Fibroblast of skin of left biceps (primary cell): ENCODE measurements around the gene SEMA3E.
"Not testable (repeated sequence)": the region's sequence is repeated elsewhere in the genome, so short reads cannot be mapped to it uniquely, and the experiment has no call there.

Source experiments
- DNase-seq, 2 experiments: peaks; one replicate each; pipeline ENCODE4 v3.0.0-alpha.2; 2013; ENCODE audit warnings: low read depth in 2 of 2

The SEMA3E gene

GRCh38 chr7:83648464-83649241 is at the start of gene SEMA3E:
TSS of gene SEMA3E (minus strand) at chr7:83649139.
- DNase-seq, result peak in 1 of 2 experiments; percentile 1

DNA sequence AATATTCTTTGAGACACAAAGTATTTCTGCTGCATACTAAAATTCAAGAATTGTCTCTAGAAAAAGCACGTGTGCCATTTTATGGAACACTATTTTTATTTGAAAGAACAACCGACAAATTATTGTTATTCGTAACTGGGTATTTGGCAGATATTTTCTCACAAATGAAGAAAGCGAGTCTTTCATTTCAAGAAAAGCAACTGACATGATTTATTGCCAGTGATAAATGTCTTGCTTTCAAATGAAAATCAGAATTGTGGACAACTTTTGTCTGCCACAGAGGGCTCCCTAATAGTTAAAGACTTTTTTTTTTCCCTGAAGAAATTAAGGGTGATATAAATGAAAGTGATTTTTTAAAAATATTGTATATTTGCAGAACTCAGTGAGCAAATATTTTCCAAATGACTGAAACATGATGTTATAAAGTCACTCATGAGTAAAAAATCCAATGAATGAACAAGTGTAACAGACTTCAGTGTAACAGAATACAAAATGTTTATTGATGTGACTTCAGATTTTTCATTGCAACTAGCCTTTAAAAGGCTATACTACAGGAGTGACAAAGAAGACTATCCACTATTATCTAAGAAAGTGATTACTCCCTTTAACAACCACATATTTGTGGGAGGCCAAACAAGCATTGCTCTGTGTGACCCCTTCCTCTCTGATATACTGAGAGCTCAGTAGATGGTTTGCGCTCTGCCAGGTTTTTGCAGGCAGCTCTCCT is 49.0 kb upstream of the SEMA3E start:
- no peak for DNase-seq

GRCh38 chr7:83696101-83696500 is 47.2 kb upstream of the SEMA3E start:
- no peak for DNase-seq

DNA sequence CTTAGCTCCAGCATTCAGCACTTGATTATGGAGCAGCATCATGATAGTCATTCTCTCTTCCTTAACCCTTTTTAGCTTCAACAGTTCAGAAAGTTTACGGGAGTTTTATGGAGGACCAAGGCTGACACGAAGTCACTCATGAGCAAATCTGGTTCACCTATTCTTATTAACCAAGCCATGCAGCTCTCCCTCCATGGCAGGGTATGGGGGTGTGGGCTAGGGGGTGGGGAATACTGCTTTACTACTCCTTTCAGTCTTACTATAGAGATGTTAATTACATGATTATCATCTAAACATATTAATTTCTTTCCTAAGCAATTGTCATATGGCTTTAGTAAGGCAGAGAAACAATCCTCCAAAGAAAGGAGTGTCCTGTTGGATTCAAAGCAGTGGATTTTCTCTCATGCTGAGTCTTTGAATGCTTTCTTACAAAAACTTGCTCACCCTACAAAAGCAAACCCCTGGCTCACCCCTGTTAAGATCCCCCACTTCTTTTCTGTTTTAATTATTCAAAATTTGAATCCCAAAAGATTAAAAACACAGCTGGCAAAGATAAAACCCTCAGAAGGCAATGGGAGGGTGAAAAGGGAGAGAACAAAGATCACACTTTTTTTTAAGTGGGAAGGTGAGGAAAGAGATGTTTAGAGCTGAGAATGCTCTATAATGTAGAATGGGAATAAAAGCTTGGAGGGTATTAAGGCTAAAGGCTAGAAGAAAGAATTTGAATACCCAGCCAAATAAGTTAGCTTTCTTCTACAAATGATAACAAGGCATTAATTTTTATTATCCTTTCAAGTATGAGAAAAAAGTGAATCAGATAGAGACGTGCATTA is 46.4 kb upstream of the SEMA3E start:
- no peak for DNase-seq

DNA sequence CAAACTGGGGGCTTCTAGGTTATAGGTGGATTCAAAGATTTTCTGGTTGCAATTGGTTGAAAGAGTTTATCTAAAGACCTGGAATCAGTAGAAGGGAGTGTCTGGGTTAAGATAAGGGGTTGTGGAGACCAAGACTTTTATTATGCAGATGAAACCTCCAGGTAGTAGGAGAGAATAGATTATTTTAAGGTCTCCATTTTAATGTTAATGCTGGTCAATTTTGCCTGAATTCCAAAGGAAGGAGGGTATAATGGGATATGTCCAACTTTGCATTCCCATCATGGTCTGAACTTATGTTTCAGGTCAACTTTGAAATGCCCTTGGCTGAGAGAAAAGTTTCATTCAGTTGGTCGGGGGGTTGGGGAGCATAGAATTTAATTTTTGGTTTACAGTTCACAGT is 44.3 kb upstream of the SEMA3E start:
- no peak for DNase-seq

DNA sequence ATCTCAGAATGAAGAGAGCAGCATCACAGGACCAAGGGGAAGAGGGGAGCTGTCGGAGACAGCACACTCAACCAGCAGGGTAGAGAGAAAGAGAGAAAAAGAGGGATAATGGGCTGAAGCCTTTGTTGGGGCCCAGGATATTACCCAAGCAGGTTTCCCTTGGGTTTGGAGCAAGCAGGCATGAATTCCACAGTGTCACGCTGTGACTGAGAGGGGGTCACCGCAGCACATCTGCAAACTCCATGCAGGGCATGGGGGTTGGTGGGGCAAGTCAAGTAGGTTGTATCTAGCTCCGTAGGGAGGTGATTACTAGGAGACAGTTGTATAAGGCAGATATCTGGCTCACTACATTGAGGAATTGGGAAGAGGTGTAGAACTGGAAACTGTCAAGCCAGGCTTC is 42.2 kb upstream of the SEMA3E start:
- DNase-seq, result no peak

- DNase-seq, result no peak
Observed at GRCh38 chr7:83689855-83690254, 40.9 kb upstream of the SEMA3E start.

- DNase-seq, result no peak
Observed at GRCh38 chr7:83686416-83686815, 37.5 kb upstream of the SEMA3E start.

DNA sequence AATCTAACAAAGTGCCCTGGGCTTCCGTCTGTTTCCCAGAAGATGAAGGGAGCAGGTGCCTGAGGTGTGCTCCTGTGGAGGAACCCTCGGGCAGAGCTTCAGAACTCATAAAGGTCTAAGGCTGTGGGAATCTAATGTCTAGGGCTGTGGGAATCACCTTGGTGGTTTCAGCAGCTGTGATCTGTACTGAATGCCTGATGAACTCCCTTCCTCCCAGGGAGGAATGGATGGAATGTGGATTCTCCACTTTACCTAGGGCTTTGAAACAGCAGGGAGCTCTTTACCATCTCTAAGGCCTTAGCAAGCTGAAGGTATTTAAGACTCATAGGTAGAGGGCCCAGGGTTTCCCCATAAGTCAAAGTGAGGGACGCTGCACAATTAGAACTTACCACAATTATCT is 36.0 kb upstream of the SEMA3E start:
- DNase-seq, result no peak

GRCh38 chr7:83681200-83681778 is 32.4 kb upstream of the SEMA3E start:
- DNase-seq, result no peak

DNA sequence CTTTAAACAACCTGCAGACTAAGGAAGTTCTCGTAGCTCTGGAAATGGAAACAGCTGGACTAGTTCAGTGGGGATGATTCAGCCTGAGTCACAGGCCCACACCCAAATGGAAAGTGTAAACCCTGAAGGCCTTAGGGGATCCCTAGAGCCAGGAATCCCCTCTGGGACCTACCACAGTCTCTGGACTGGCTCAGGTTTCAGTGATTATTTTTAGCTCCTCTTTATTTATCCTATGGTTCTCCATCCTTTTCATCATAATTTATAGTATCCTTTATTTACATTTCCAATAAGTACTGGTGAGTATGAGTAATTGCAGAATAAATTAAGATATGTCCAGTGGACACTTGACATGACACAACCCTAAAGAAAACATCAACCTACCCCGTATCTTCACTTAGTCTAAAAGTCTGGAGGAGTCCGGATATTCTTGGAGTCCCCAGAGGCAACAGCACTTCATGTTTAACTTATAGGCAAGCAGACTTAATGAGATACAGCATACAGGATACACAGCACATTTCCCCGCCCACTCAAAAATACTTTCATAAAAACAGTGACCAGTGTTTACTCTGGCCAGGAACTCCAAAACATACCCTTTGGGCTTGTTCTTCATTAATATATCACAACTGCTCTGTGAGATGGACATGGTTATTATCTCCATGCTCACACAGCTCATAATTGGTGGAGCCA is 28.4 kb upstream of the SEMA3E start:
- DNase-seq, result peak; percentile 81 to 82

DNA sequence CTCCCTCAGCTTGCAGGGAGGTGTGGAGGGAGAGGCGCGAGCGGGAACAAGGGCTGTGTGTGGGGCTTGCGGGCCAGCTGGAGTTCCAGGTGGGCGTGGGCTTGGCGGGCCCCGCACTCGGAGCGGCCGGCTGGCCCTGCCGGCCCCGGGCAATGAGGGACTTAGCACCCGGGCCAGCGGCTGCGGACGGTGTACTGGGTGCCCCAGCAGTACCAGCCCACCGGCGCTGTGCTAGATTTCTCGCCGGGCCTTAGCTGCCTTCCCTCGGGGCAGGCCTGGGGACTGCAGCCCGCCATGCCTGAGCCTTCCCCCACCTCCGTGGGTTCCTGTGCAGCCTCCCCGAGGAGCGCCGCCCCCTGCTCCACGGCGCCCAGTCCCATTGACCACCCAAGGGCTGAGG is 24.4 kb upstream of the SEMA3E start:
- not testable (repeated sequence) for DNase-seq

- DNase-seq, result no peak
Observed at GRCh38 chr7:83672157-83672556, 23.2 kb upstream of the SEMA3E start.

- no peak for DNase-seq
Observed at GRCh38 chr7:83663131-83663530, 14.2 kb upstream of the SEMA3E start.

GRCh38 chr7:83658126-83658525 is 9.2 kb upstream of the SEMA3E start:
- no peak for DNase-seq

- DNase-seq, result no peak
Observed at GRCh38 chr7:83655951-83656556, 7.1 kb upstream of the SEMA3E start.

DNA sequence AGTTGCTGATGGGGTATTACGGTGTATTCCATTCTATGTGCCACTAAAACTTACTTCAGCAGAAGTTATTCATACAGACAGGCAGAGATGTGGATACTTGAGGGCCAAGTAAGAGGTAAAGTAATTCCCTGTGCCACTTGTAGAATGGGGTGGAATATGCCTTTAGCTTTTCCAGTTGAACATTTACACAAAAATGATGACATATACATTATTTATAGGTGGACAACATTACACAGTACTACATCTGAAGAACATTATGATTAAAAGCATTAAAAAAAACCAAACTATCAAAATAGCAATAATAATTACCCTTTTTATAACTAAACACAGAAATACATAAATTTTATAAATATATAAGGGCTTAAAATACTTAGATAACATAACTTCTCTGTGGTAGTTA is 3.5 kb upstream of the SEMA3E start:
- no peak for DNase-seq

DNA sequence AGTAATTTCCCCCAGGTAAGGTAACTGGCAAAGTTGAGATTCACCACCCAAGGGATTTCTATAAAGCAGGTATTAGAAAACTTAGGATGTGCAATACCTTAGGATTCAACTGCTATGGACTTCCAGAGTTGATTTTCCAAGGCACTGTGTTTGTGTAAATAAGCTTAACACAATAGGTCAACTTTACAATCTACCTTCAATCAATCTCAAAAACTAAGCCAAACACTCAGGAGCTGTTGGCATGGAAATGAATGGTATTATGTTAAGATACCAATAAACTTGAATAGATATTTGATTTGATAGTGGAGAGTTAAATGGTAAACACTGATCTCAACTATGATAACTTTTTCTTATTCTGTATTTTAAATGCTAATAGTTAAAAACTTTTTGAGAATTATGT is 762 bp upstream of the SEMA3E start:
- no peak for DNase-seq

- DNase-seq, result no peak
Observed at GRCh38 chr7:83646027-83646426, 2.9 kb downstream of the SEMA3E start.

GRCh38 chr7:83643739-83644138 is 5.2 kb downstream of the SEMA3E start:
- DNase-seq, result no peak

- no peak for DNase-seq
Observed at GRCh38 chr7:83643012-83643411, 5.9 kb downstream of the SEMA3E start.
